Esophagus muscularis mucosa (tissue), 4 donors: Measurements from ENCODE around the gene SERINC3.

Experiments
- EP300 ChIP-seq: sonication (generic); formaldehyde crosslinking; IDR thresholded peaks from one replicate; pipeline ENCODE4 v1.6.1; 2017; ENCODE audit warnings: antibody characterized with exemption
- POLR2A ChIP-seq: fragments of 450-650 bp; IDR thresholded peaks from one replicate; pipeline ENCODE4 v1.6.1; 2017; ENCODE audit warnings: antibody characterized with exemption, moderate library complexity, mild to moderate bottlenecking, low read depth
- POLR2AphosphoS5 ChIP-seq, 2 donors: sonication (generic); formaldehyde crosslinking; IDR thresholded peaks; one replicate each; pipeline ENCODE4 v1.6.1; 2017; ENCODE audit warnings: antibody characterized with exemption in 2 of 2
- TF ChIP-seq, protein P1 (sequence below), 3 experiments: fragments of 200-600 bp in 2 of 3; fragments of 450-650 bp in 1 of 3; sonication (generic) in 2 of 3; IDR thresholded peaks; one replicate each; pipeline ENCODE4 v1.5.1; 2017 to 2019; ENCODE audit warnings: antibody characterized with exemption in 3 of 3, mild to moderate bottlenecking in 2 of 3, moderate library complexity in 1 of 3

DNA sequence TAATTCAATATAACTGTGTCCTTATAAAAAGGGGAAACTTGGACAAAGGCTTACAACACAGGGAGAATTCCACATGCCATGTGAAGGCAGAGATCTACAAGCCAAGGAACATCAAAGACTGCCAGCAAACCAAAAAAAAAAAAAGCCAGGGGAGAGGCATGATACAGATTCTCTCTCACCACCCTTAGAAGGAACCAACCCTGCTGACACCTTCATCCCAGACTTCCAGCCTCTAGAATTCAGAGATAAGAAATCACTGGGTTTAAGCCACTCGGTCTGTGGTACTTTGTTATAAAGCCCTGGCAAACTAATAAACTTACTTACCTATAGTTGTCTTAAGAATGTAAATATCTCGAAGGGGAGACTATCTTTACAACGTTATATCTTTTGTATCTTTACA, 4.4 kb downstream of the SERINC3 start:
- TF ChIP-seq, protein P1, sequence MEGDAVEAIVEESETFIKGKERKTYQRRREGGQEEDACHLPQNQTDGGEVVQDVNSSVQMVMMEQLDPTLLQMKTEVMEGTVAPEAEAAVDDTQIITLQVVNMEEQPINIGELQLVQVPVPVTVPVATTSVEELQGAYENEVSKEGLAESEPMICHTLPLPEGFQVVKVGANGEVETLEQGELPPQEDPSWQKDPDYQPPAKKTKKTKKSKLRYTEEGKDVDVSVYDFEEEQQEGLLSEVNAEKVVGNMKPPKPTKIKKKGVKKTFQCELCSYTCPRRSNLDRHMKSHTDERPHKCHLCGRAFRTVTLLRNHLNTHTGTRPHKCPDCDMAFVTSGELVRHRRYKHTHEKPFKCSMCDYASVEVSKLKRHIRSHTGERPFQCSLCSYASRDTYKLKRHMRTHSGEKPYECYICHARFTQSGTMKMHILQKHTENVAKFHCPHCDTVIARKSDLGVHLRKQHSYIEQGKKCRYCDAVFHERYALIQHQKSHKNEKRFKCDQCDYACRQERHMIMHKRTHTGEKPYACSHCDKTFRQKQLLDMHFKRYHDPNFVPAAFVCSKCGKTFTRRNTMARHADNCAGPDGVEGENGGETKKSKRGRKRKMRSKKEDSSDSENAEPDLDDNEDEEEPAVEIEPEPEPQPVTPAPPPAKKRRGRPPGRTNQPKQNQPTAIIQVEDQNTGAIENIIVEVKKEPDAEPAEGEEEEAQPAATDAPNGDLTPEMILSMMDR (IDR thresholded peaks at IDR 0.05), result no peak
- TF ChIP-seq EP300 (no peak), POLR2A (no peak), POLR2AphosphoS5 (IDR thresholded peaks at IDR 0.05) (no peak)
